GM18498 (cell line): ENCODE results near the gene CDCA5.

ENCODE experiments used
- ATAC-seq: cut with Tn5 transposase; IDR thresholded peaks from one replicate; pipeline ENCODE4 v1.9.1; 2021; ENCODE audit warnings: mild to moderate bottlenecking, moderate library complexity; ENCODE audit not compliant: unreplicated experiment

The CDCA5 gene

GRCh38 chr11:65083834-65084597 is at the start of gene CDCA5, which contains the start of gene ZFPL1:
Gene CDCA5, minus strand, starts transcription at chr11:65084040. Its CDS starts 62 bp downstream, at chr11:65083978.
Gene ZFPL1, plus strand, starts transcription at chr11:65084222. Its CDS starts 477 bp downstream, at chr11:65084699.
- peak; percentile 85 for ATAC-seq

- no peak for ATAC-seq
These were observed 49.3 kb upstream of the CDCA5 start for GRCh38 chr11:65132988-65133700.

- peak; percentile 36 for ATAC-seq
These were observed 48.6 kb upstream of the CDCA5 start for GRCh38 chr11:65132238-65132987.

GRCh38 chr11:65131895-65132237 is 48.0 kb upstream of the CDCA5 start:
- ATAC-seq, result no peak

GRCh38 chr11:65131417-65131776 is 47.6 kb upstream of the CDCA5 start:
- no peak for ATAC-seq

GRCh38 chr11:65130631-65131416 is 47.0 kb upstream of the CDCA5 start:
- no peak for ATAC-seq

- ATAC-seq, result no peak
These were observed 46.0 kb upstream of the CDCA5 start for GRCh38 chr11:65129649-65130441.

GRCh38 chr11:65128182-65129145 is 44.6 kb upstream of the CDCA5 start:
- ATAC-seq, result no peak

GRCh38 chr11:65127473-65128181 is 43.8 kb upstream of the CDCA5 start:
- ATAC-seq, result no peak

- ATAC-seq, result no peak
These were observed 42.9 kb upstream of the CDCA5 start for GRCh38 chr11:65126624-65127274.

- ATAC-seq, result no peak
These were observed 41.6 kb upstream of the CDCA5 start for GRCh38 chr11:65125197-65126056.

GRCh38 chr11:65124480-65125196 is 40.8 kb upstream of the CDCA5 start:
- no peak for ATAC-seq

GRCh38 chr11:65121865-65122696 is 38.2 kb upstream of the CDCA5 start, which contains the start of the genes FAU and MRPL49:
Gene FAU, minus strand, starts transcription at chr11:65122134. Its CDS starts 321 bp downstream, at chr11:65121813.
Gene MRPL49, plus strand, starts transcription at chr11:65122321. Its CDS starts 26 bp downstream, at chr11:65122347.
- peak; percentile 70 for ATAC-seq

- no peak for ATAC-seq
These were observed 37.6 kb upstream of the CDCA5 start for GRCh38 chr11:65121447-65121864.

- no peak for ATAC-seq
These were observed 37.0 kb upstream of the CDCA5 start for GRCh38 chr11:65120831-65121230.
